Tibial nerve (tissue), 3 donors: ENCODE measurements around the gene MYH7.

Source experiments
- POLR2A ChIP-seq, 2 donors: fragments of 450-650 bp; IDR thresholded peaks; one replicate each; pipeline ENCODE4 v1.6.1; 2017; ENCODE audit warnings: antibody characterized with exemption in 2 of 2, mild to moderate bottlenecking in 2 of 2, moderate library complexity in 2 of 2
- TF ChIP-seq, protein P1 (sequence below), 5 experiments: fragments of 200-600 bp in 3 of 5; fragments of 450-650 bp in 2 of 5; sonication (generic) in 3 of 5; IDR thresholded peaks; one replicate each; pipeline ENCODE4 v1.5.1; 2016 to 2019; ENCODE audit warnings: antibody characterized with exemption in 5 of 5, mild to moderate bottlenecking in 3 of 5, moderate library complexity in 2 of 5

GRCh38 chr14:23441076-23441475 is 5.6 kb upstream of the MYH7 start:
- TF ChIP-seq, protein P1, sequence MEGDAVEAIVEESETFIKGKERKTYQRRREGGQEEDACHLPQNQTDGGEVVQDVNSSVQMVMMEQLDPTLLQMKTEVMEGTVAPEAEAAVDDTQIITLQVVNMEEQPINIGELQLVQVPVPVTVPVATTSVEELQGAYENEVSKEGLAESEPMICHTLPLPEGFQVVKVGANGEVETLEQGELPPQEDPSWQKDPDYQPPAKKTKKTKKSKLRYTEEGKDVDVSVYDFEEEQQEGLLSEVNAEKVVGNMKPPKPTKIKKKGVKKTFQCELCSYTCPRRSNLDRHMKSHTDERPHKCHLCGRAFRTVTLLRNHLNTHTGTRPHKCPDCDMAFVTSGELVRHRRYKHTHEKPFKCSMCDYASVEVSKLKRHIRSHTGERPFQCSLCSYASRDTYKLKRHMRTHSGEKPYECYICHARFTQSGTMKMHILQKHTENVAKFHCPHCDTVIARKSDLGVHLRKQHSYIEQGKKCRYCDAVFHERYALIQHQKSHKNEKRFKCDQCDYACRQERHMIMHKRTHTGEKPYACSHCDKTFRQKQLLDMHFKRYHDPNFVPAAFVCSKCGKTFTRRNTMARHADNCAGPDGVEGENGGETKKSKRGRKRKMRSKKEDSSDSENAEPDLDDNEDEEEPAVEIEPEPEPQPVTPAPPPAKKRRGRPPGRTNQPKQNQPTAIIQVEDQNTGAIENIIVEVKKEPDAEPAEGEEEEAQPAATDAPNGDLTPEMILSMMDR (IDR thresholded peaks at IDR 0.05), result no peak
- TF ChIP-seq POLR2A (IDR thresholded peaks at IDR 0.05), result no peak
